Fibroblast of villous mesenchyme (primary cell): ENCODE results near the gene LSM7. TPM values are rescaled to one million over a fixed set of nuclear protein-coding genes. Genes with fewer than 3 reads are reported as not detected.

ENCODE experiments used
- DNase-seq: peaks from one replicate; pipeline ENCODE4 v3.0.0-alpha.2; 2010; ENCODE audit warnings: low read depth
- H3K4me3 ChIP-seq: 2 replicates; pipeline ENCODE4 v1.5.1; 2011; ENCODE audit warnings: low read depth, mild to moderate bottlenecking, low read length
- total RNA-seq: library from RNA; depleted of rRNA; stranded (reverse); fragments of >200 nt; gene quantifications from 2 replicates; pipeline ENCODE4 v1.2.3, GENCODE V29; 2012
- TF ChIP-seq, protein P1 (sequence below): IDR thresholded peaks from 2 replicates; pipeline ENCODE4 v1.5.1; 2012; ENCODE audit warnings: low read depth, mild to moderate bottlenecking, low read length; ENCODE audit not compliant: insufficient read depth

Gene LSM7
- total RNA-seq, 1 donor = 78.2 TPM

DNA sequence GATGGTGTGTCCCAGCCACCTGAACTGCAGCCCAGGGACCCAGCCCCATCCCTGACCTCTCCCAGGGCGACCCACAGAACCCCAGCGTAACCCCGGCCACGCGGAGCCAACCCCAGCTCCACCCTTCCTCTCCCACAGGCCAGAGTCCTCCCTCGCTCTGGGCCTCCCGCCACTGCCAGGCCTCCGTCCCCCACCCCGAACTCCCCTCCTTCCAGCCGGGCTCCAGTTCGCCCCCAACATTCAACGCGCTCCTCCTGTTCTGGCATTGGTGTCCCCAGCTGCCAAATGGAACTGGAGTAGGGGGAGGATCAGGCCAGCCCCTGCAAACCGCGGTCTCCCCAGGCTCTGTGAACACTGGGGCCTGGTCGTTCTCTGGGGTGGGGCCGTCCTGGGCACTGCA, 27.9 kb downstream of the LSM7 start:
- TF ChIP-seq, protein P1, sequence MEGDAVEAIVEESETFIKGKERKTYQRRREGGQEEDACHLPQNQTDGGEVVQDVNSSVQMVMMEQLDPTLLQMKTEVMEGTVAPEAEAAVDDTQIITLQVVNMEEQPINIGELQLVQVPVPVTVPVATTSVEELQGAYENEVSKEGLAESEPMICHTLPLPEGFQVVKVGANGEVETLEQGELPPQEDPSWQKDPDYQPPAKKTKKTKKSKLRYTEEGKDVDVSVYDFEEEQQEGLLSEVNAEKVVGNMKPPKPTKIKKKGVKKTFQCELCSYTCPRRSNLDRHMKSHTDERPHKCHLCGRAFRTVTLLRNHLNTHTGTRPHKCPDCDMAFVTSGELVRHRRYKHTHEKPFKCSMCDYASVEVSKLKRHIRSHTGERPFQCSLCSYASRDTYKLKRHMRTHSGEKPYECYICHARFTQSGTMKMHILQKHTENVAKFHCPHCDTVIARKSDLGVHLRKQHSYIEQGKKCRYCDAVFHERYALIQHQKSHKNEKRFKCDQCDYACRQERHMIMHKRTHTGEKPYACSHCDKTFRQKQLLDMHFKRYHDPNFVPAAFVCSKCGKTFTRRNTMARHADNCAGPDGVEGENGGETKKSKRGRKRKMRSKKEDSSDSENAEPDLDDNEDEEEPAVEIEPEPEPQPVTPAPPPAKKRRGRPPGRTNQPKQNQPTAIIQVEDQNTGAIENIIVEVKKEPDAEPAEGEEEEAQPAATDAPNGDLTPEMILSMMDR = no peak
- H3K4me3 ChIP-seq = no peak overlapping the region
- DNase-seq = no peak

DNA sequence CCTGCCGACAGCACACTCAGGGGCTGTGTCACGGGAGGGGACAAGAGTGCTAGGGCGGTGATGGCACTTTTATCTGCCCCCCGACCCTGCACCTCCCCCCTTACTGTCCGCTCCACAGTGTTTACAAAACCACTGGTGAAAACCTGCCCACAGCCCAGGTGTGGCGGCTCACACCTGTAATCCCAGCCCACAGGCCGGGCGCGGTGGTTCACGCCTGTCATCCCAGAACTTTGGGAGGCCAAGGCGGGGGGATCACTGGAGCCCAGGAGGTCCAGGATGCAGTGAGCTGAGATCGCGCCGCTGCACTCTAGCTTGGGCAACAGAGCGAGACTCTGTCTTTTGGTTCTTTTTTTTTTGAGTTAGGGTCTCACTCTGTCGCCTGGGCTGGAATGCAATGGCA, 32.2 kb downstream of the LSM7 start:
- TF ChIP-seq, protein P1 = no peak
- no peak overlapping the region for H3K4me3 ChIP-seq
- DNase-seq = no peak

DNA sequence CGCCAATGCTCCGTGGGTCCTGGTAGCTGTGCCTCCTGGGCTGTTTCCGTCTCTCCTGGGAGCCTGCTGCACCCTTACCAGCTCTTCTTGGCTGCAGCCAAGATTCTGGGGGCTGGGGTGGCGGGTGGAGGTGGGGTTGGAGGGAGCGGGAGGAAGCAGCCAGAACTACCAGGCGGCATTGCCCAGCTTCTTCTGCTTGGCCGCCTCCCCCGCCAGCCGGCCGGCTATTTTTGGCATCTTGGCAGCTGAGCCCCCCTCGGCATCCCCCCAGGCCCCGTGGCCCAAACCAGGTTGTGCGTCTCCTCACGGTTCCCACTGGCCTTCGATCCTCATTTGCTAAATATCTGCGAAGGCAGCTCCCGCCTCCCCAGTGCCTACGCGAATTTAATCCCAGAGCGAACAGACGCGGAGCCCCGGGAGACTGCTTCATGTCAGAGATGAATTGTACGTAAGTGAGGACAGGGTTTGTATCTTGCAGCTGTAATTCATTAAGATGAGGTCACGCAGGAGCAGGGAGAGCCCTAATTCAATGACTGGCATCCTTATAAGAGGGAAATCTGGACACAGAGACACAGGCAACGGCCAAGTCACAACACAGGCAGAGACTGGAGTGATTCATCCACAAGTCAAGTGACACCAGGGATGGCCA, 33.6 kb downstream of the LSM7 start:
- H3K4me3 ChIP-seq = no peak overlapping the region
- peak; percentile 89 for DNase-seq
- TF ChIP-seq, protein P1 = no peak

DNA sequence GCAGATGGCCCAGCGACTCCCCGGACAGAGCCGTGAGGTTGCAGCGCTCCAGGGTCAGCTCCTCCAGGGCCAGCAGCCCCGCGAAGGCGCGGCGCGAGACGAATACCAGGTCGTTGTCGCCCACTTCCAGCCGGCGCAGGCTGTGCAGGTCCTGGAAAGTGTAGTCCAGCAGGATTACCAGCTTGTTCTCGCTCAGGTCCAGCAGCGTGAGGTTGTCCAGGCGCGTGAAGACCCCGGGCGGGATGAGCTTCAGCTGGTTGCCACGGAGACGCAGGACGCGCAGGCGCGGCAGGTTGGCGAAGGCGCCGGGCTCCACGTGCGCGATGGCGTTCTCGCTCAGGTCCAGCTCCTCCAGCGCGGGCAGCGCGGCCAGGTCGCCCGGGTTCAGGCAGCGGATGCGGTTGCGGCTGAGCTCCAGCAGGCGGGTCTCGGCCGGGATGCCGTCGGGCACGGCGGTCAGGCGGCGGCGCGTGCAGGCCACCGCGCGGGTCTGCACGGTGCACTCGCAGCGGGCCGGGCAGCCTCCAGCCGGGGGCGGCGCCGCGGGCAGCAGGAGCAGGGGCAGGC, 37.1 kb downstream of the LSM7 start:
- DNase-seq = no peak
- TF ChIP-seq, protein P1 = no peak
- H3K4me3 ChIP-seq = no peak overlapping the region

DNA sequence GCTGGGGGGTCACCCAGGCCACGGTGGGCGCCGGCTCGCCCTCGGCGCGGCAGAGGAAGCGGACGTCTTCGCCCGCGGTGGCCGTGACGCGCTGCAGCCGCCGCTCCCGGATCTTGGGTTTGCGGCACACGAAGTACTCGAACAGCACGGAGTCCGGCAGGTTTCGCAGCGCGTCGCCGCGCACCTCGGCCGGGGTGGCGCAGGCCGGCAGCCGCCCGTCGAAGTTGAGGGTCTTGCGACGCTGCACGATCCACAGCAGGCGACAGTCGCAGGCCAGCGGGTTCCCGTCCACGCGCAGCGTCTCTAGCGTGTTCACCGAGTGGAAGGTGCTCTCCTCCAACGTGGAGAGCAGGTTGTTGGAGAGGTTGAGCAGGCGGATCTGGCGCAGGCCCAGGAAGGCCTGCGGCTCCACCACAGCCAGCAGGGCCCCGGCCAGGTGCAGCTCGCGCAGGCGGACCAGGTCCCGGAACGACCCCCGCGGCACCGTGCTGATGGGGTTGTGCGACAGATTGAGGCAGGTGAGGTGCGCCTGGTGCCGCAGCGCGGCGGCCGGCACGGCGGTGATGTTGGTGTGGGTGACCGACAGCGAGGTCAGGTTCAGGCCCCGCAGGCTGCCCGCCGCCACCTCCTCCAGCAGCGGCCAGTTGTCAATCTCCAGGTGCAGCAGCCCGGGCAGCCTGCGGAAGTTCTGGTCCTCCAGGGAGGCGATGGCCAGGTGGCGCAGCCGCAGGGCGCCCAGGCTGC, 37.8 kb downstream of the LSM7 start:
- TF ChIP-seq, protein P1 = no peak
- H3K4me3 ChIP-seq = no peak overlapping the region
- DNase-seq = no peak

DNA sequence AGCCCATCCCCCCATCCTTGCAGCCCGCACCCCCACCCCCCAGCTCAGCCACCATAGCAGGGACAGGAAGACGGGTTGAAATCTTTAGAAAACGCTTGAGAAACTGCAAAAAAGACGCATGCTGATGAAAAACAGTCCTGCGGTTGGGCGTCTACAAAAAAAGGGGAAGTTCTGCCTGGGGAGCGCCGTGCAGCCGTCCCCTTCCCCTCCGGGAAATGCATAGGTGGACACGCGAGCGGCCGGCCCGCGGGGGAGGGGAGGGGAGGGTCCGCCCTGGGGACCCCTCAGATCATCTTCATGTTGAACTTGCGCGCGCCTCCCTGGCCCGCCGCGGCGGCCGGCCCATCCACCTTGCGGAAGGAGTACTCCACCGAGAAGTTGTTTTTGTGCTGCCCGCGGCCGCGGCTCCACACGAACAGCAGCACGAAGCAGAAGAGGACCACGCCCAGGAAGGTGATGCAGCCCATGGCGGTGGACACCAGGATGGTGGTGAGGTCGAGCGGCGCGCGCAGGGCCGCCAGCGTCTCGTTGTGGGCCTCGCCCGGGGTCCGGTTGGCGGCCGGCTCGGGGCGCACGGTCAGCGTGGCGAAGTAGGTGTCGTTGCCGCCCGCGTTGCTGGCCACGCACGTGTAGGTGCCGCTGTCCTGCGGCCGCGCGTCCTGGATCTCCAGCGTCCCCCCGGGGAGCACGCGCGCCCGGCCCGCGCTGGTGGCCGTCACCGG, 38.5 kb downstream of the LSM7 start:
- H3K4me3 ChIP-seq = no peak overlapping the region
- no peak for DNase-seq
- TF ChIP-seq, protein P1 = no peak
